Fibroblast of skin of scalp (primary cell): ENCODE results near the gene PAQR9. TPM values are rescaled to one million over a fixed set of nuclear protein-coding genes. Genes with fewer than 3 reads are reported as not detected.
A peak's percentile ranks its signal among the peaks of the same experiment; 100 is the strongest.
"Not testable (repeated sequence)": the region's sequence is repeated elsewhere in the genome, so short reads cannot be mapped to it uniquely, and the experiment has no call there.

Source experiments
- DNase-seq: peaks from one replicate; pipeline ENCODE4 v3.0.0-alpha.2; 2013
- polyA plus RNA-seq, 2 experiments: library from polyadenylated mRNA; unstranded; fragments of 120-200 nt; gene quantifications; one replicate each; pipeline ENCODE4 v1.2.1, GENCODE V29; 2013; ENCODE audit not compliant: insufficient read length in 2 of 2

Gene PAQR9
- not detected for polyA plus RNA-seq (2013, experiment 1 of 2; ENCODE audit: insufficient read length)
- polyA plus RNA-seq (2013, experiment 2 of 2; ENCODE audit: insufficient read length) = not detected

GRCh38 chr3:142963516-142964448, at the start of gene PAQR9:
Gene PAQR9, minus strand, starts transcription at chr3:142963674. Its CDS starts 338 bp downstream, at chr3:142963336.
- peak; percentile 13 for DNase-seq

- no peak for DNase-seq
Measured at GRCh38 chr3:143011705-143012104, 48.2 kb upstream of the PAQR9 start.

GRCh38 chr3:143010024-143010423, 46.5 kb upstream of the PAQR9 start:
- peak; percentile 1 for DNase-seq

GRCh38 chr3:143004823-143005222, 41.3 kb upstream of the PAQR9 start:
- no peak for DNase-seq

GRCh38 chr3:143002727-143003126, 39.3 kb upstream of the PAQR9 start:
- DNase-seq = no peak

GRCh38 chr3:143002083-143002712, 38.7 kb upstream of the PAQR9 start:
- peak; percentile 0 for DNase-seq

- DNase-seq = peak; percentile 98
Measured at GRCh38 chr3:143001369-143002082, 38.1 kb upstream of the PAQR9 start, which contains the start of gene U2SURP. Gene U2SURP, plus strand, starts transcription at chr3:143001570. Its CDS starts 59 bp downstream, at chr3:143001629.

GRCh38 chr3:143001034-143001368, 37.5 kb upstream of the PAQR9 start:
- DNase-seq = no peak

GRCh38 chr3:143000528-143000927, 37.1 kb upstream of the PAQR9 start:
- no peak for DNase-seq

- no peak for DNase-seq
Measured at GRCh38 chr3:142999881-143000280, 36.4 kb upstream of the PAQR9 start.

GRCh38 chr3:142998439-142998838, 35.0 kb upstream of the PAQR9 start:
- DNase-seq = peak; percentile 71

GRCh38 chr3:142997330-142997729, 33.9 kb upstream of the PAQR9 start:
- no peak for DNase-seq

- DNase-seq = peak; percentile 61
Measured at GRCh38 chr3:142993958-142994442, 30.5 kb upstream of the PAQR9 start.

GRCh38 chr3:142992323-142992722, 28.8 kb upstream of the PAQR9 start:
- no peak for DNase-seq

GRCh38 chr3:142990721-142991120, 27.2 kb upstream of the PAQR9 start:
- DNase-seq = no peak

GRCh38 chr3:142988826-142989225, 25.4 kb upstream of the PAQR9 start:
- DNase-seq = not testable (repeated sequence)

GRCh38 chr3:142988221-142988620, 24.7 kb upstream of the PAQR9 start:
- not testable (repeated sequence) for DNase-seq

GRCh38 chr3:142987707-142988106, 24.2 kb upstream of the PAQR9 start:
- peak; percentile 25 for DNase-seq

GRCh38 chr3:142987080-142987700, 23.7 kb upstream of the PAQR9 start:
- peak; percentile 41 for DNase-seq

- DNase-seq = no peak
Measured at GRCh38 chr3:142984255-142984654, 20.8 kb upstream of the PAQR9 start.

GRCh38 chr3:142983318-142983717, 19.8 kb upstream of the PAQR9 start:
- DNase-seq = no peak
